PC-3 (cell line): Measurements from ENCODE around the gene AOPEP.

Experiments
- EZH2 ChIP-seq: fragments of 300-600 bp; sonication (generic); IDR thresholded peaks from one replicate; pipeline ENCODE4 v1.6.1; 2017; ENCODE audit warnings: antibody characterized with exemption, mild to moderate bottlenecking, low read length; ENCODE audit not compliant: unreplicated experiment
- EZH2phosphoT487 ChIP-seq: fragments of 300-600 bp; sonication (generic); IDR thresholded peaks from 2 replicates; pipeline ENCODE4 v1.6.1; 2018; ENCODE audit warnings: mild to moderate bottlenecking, antibody characterized with exemption, low read length, borderline replicate concordance
- TF ChIP-seq, protein P1 (sequence below): fragments of 300-600 bp; sonication (generic); conservative IDR thresholded peaks from 2 replicates; pipeline ENCODE4 v1.5.1; 2017; ENCODE audit warnings: antibody characterized with exemption, low read depth, mild to moderate bottlenecking, low read length

DNA sequence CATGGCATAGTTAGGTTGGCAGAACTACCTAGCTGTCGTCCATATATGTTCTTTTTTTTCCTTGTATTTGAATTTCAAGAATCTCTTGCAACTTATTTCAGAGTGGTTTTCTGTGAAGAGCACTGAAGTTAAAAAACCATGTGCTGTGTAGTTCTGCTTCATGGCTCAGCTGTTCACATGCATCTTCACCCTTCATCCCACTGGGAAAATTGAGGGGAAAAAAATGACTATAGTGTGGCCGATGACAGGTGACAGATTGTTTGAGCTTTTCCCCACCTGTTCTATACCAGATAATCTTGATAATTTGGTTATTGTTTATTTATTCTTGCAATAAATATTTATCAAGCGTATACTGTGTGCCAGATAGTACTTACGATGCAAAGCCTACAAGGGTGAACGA, 77.8 kb downstream of the AOPEP start:
- TF ChIP-seq, protein P1, sequence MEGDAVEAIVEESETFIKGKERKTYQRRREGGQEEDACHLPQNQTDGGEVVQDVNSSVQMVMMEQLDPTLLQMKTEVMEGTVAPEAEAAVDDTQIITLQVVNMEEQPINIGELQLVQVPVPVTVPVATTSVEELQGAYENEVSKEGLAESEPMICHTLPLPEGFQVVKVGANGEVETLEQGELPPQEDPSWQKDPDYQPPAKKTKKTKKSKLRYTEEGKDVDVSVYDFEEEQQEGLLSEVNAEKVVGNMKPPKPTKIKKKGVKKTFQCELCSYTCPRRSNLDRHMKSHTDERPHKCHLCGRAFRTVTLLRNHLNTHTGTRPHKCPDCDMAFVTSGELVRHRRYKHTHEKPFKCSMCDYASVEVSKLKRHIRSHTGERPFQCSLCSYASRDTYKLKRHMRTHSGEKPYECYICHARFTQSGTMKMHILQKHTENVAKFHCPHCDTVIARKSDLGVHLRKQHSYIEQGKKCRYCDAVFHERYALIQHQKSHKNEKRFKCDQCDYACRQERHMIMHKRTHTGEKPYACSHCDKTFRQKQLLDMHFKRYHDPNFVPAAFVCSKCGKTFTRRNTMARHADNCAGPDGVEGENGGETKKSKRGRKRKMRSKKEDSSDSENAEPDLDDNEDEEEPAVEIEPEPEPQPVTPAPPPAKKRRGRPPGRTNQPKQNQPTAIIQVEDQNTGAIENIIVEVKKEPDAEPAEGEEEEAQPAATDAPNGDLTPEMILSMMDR, result no peak
- no peak for TF ChIP-seq EZH2phosphoT487
- no peak for TF ChIP-seq EZH2
